GM18502 (cell line): Measurements from ENCODE around the gene ICAM5.
"Not testable (repeated sequence)": the region's sequence is repeated elsewhere in the genome, so short reads cannot be mapped to it uniquely, and the experiment has no call there.

Experiments used
- ATAC-seq: cut with Tn5 transposase; IDR thresholded peaks from one replicate; pipeline ENCODE4 v1.9.1; 2021; ENCODE audit warnings: mild to moderate bottlenecking; ENCODE audit not compliant: unreplicated experiment, poor library complexity

ICAM5 gene, protein sequence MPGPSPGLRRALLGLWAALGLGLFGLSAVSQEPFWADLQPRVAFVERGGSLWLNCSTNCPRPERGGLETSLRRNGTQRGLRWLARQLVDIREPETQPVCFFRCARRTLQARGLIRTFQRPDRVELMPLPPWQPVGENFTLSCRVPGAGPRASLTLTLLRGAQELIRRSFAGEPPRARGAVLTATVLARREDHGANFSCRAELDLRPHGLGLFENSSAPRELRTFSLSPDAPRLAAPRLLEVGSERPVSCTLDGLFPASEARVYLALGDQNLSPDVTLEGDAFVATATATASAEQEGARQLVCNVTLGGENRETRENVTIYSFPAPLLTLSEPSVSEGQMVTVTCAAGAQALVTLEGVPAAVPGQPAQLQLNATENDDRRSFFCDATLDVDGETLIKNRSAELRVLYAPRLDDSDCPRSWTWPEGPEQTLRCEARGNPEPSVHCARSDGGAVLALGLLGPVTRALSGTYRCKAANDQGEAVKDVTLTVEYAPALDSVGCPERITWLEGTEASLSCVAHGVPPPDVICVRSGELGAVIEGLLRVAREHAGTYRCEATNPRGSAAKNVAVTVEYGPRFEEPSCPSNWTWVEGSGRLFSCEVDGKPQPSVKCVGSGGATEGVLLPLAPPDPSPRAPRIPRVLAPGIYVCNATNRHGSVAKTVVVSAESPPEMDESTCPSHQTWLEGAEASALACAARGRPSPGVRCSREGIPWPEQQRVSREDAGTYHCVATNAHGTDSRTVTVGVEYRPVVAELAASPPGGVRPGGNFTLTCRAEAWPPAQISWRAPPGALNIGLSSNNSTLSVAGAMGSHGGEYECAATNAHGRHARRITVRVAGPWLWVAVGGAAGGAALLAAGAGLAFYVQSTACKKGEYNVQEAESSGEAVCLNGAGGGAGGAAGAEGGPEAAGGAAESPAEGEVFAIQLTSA

DNA sequence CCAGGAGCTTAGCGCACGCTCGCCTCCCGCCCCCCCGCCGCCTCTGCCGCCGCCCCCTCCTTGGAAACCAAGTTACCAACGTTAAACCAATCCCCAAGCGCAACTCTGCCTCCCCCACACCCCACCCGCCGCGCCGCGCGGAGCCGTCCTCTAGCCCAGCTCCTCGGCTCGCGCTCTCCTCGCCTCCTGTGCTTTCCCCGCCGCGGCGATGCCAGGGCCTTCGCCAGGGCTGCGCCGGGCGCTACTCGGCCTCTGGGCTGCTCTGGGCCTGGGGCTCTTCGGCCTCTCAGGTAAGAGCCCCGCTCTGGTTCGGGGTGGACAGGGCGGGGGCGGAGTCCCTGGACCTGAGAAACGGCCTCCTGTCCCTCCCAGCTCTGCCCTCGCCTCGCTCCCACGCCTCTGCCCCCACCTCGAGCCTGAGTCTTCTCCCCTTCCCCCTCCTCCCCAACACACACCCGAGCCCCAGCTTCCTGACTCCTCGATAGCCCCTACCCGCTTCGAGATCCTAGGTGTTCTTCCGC lies at the start of gene ICAM5:
Gene ICAM5, plus strand, starts transcription at position 117 of the 521 bp plus-strand sequence. Its CDS starts 92 bp downstream, at position 209.
- ATAC-seq: no peak

DNA sequence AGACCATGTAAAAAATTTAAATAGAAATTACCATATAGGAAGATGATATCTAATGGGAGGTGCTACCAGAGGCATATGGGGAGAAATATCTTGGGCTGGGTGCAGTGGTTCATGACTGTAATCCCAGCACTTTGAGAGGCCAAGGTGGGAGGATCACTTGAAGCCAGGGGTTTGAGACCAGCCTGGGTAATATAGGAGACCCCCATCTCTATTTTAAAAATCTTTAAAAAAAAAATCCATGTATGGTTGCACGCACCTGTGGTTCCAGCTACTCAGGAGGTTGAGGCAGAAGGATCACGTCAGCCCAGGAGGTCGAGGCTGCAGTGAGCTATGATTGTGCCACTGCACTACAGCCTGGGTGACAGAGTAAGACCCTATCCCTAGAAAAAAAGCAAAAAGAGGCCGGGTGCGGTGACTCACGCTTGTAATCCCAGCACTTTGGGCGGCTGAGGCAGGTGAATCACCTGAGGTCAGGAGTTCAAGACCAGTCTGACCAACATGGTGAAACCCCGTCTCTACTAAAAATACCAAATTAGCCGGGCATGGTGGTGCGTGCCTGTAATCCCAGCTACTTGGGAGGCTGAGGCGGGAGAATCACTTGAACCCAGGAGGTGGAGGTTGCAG lies 47.8 kb upstream of the ICAM5 start:
- ATAC-seq: not testable (repeated sequence)

DNA sequence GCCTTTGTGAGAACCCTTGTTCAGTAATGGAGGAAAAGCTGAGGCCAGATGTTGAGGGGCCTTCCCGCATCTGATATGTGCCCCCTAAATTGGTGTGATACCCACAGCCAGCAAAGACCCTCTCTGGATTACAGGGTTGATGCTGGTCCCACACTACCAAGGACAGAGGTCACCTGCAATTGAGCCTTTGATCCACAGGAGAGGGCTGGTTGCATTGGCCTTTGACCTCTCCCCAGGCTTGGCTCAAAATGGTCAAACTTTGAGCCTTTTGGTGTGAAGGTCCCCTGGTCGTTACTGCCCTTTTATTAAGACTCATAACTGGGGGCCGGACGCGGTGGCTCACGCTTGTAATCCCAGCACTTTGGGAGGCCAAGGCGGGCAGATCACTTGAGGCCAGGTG lies 46.1 kb upstream of the ICAM5 start:
- no peak for ATAC-seq

DNA sequence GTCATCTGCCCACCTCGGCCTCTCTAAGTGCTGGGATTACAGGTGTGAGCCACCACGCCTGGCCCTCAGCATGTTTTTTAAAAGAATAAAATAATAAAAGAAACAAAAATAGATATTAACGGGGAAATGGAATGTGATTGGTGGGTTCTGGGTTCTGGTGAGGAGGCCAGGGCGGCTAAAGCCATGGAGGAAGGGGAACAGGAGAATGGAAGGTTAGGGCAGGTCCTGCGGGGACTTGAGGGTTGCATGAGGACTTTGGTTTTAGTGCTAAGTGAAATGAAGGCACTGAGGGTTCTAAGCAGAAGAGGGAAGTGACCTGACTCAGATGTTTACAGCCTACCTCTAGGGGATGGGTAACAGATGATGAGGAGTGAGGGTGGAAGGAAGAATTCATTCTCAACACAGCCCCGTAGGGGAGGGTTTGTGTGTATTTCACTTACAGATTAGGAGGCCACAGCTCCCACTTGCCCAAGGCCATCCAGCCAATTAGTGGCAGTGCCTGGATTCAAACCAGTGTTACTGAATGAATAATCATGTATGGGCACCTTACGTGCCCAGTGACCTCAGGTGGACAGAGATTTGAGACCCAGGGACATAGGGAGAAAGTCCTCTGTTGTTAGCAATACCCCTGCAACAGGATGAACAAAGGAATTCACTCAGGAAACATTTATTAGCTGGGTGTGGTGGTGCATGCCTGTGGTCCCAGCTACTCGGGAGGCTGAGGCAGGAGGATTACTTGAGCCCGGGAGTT lies 44.4 kb upstream of the ICAM5 start:
- no peak for ATAC-seq

DNA sequence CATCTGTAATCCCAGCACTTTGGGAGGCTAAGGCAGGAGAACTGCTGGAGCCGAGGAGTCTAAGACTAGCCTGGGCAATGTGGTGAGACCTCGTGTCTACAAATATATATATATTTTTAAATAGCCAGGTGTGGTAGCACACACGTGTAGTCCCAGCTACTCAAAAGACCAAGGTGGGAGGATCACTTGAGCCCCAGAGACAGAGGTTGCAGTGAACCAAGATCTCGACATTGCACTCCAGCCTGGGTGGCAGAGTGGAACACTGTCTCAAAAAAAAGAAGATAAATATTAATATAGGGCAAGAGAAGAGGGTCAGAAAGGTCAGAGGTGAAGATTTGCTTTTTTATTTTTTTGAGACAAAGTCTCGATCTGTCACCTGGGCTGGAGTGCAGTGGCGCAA lies 43.2 kb upstream of the ICAM5 start:
- ATAC-seq: no peak

DNA sequence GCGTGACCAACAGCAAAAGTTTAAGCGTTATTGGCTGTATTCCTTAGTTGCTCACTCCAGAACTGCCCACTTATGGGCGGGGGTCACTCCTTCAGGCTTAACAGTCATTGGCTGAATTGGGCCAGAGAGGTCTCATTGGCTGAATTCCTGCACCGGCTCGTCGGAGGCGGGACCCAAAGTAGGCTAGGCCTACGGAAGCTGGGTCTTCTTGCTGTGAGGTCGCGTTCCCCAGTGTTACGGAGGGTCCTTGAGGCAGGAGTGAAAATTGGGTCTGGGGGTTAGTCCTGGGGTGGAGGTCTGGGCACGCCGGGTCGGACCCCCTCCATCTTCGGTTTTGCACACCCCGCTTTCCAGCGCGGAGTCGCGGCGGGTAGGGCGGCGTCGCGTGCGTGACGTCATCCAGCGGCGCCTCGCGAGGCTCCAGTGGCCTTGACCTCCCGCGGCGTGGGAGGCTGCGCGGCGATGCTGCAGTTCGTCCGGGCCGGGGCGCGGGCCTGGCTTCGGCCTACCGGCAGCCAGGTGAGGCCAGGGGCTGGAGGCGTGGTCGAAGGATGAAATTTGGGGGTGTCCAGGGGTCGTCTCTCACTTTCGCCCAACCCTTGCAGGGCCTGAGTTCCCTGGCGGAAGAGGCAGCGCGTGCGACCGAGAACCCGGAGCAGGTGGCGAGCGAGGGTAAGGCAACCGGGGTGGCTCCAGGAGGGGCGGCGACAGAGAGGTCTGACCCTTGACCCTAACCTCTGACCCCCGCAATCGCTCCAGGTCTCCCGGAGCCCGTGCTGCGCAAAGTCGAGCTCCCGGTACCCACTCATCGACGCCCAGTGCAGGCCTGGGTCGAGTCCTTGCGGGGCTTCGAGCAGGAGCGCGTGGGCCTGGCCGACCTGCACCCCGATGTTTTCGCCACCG lies 37.7 kb upstream of the ICAM5 start, which contains the start of gene MRPL4:
Gene MRPL4, plus strand, starts transcription at position 423 of the 903 bp plus-strand sequence. Its CDS starts 40 bp downstream, at position 463.
- peak; percentile 88 for ATAC-seq

DNA sequence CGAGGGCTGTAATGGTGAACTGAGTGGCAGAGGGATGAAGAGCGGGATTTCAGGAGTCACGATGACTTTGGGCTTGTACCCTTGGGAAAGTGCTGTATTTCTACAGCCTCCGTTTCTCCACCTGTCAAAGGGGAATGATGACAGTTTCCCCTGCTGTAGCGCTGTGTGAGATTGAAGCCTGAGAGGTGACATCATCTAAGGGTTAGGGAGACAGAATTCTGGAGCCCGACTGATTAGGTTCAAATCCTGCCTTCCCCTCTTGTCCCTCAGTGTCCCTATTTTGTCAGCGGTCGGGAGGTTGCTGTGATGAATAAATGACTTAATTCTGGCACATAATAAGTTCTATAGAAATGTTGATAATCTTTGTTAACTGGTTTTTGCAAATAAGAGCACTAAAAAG lies 37.0 kb upstream of the ICAM5 start:
- ATAC-seq: no peak

DNA sequence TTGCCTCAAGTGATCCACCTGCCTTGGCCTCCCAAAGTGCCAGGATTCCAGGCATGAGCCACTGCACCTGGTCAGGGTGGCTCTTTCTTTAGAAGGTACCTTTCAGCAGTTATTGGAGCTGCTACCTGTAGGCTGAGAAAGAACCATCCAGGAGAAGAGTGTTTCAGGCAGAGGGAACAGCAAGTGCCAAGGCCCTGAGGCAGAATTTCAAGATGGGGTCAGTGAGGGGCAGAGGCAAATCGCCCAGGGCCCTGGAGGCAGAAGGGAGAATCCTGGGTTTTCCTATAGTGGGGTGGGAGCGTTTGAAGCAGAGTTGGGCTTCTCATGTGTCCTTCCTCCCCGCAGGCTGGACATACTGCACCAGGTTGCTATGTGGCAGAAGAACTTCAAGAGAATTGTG lies 35.5 kb upstream of the ICAM5 start:
- ATAC-seq: no peak

DNA sequence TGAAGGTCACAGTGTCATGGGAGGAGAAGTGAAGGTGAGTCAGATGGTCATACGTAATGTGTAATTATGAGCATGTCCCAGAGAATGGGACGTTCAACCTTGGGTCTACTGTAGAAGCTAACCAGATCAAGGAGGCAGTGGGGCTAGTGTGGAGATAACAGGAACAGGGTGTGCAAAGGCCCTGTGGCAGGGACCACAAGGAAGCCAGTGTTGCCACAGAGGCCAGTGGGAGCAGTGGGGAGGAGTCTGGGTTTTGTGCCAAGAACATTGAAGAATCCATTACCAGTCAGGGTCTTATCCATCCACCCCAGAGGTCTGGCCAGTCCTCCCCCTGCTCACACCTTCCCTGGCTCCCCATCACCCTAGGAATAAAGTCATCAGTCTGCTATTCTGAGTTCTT lies 34.4 kb upstream of the ICAM5 start:
- ATAC-seq: no peak

DNA sequence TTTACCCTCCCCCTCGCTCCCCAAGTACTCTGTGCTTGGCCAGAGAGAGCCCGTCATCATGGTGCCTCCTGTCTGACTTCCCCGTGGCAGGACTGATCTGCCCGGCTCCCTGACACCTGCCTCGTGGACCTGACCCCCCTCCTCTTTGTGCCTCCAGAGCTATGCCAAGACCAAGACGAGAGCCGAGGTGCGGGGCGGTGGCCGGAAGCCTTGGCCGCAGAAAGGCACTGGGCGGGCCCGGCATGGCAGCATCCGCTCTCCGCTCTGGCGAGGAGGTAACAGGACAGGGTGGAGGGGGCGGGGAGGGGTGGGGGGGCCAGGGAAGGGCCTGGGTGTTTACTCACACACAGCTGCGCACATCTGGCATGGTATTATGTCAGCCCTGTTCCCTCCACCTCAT lies 33.2 kb upstream of the ICAM5 start:
- ATAC-seq: no peak

DNA sequence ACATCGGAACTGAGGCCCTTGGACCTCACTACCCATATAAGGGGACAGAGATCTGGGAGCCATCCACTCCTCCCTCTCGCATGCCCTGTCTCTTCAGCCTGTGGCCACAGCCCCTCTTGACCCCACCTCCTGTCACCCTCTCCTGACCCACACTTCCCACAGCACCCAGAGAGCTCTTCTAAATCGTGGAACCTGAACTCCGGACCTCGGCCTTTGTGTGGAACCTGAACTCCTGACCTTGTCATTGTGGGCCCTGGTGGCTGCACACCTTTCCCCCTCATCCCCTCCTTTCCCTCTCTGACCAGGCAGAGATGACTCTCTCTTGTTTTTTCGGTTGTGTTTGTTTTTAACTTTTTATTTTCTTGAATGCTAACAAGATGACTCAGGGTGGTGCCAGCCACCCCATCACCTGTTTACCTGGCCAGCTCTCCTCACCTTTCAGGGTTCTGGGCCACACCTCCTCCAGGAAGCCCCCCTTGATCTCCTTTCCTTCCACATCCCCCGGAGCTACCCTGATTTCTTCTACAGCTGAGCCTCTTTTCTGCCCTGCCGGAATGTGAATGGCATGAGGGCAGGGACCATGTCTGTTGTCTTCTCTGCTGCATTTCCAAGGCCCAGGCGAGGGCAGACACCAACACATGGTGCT lies 32.7 kb upstream of the ICAM5 start:
- ATAC-seq: no peak

DNA sequence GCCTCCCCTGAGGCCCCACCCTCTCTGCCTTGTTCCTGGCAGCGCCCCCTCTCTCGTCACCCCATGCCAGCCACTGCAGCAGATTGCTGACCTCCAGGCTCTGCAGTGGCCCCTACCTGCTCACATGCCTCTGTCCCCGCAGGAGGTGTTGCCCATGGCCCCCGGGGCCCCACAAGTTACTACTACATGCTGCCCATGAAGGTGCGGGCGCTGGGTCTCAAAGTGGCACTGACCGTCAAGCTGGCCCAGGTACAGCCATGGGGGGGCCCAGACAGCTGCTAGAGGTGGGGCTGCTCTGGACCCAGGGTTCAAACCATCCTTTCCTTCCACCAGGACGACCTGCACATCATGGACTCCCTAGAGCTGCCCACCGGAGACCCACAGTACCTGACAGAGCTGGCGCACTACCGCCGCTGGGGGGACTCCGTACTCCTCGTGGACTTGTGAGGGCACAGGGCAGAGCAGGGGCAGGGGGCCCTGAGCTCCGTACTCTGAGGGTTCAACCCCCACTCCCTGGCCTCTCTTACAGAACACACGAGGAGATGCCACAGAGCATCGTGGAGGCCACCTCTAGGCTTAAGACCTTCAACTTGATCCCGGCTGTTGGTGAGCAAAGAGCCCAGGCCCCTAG lies 31.6 kb upstream of the ICAM5 start:
- no peak for ATAC-seq

DNA sequence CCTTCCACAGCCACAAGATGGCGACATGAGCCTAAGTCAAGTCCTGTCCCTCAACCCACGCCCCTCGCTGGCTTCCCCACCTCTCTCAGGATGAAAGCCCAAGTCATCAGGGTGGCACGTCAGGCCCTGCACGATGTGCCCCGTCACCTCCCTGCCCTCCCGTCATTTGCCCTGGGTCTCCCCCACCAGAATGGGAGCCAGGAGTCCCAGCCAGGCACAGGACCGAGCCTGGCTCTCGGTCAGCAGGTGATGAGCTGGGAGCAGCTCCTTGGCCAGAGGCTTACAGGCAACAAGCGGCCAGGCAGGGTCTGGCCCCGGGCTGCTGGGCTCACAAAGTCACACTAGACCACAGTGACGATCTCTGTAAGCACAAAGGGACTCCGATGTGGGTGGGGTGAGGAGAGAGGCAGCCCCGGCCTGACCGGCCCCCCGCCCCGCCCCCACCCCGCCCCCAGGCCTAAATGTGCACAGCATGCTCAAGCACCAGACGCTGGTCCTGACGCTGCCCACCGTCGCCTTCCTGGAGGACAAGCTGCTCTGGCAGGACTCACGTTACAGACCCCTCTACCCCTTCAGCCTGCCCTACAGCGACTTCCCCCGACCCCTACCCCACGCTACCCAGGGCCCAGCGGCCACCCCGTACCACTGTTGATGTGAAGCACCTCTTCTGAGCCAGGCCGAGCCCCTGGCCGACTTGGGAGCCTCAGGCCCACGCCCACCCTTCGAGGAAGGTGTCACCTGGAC lies 30.4 kb upstream of the ICAM5 start:
- ATAC-seq: no peak

DNA sequence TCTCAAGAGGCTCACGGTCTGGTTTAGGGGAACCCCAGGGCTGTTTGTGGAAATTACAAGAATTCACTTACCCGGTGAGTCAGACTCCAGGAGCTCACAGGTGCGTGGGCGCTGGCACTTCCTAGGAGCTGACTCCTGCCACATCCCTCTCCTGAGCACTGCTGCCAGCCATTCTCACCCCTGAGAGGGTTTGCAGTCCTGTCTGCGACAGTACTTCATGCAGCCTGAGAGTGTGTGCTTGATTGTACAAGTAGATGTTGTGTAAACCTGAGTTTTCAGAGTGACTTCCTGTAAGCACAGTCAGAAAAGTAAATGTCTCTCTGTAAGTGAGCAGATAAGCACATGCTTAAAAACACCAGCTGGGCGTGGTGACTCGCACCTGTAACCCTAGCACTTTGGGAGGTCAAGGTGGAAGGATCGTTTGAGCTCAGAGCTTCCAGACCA lies 29.6 kb upstream of the ICAM5 start:
- no peak for ATAC-seq

DNA sequence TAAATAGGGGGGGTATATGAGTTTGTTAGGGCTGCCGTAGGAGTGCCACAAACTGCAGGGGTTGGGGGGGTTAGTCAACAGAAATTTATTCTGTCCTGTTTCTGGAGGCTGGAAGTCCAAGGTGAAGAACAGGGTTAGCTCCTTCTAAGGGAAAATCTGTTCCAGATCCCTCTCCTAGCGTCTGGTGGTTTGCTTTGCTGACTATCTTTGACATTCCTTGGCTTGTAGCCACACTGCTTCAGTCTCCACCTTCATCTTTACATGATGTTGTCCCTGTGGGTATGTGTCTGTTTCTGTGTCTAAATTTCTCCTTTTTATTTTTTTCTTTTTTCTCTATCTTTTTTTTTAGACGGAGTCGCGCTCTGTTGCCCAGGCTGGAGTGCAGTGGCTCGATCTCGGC lies 27.0 kb upstream of the ICAM5 start:
- ATAC-seq: no peak

DNA sequence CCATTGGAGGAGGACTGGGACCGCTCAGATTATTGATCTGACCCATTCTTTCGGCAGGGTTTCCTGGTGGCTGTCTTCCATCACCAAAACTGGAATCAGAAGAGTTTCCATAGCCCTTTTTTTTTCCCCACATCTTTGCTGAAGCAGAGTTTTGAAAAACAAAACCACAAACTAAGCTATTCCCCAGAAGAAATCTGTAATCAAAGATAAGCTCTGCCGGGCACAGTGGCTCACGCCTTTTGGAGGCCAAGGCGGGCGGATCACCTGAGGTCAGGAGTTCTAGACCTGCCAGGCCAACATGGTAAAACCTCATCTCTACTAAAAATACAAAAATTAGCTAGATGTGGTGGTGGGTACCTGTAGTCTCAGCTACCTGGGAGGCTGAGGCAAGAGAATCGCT lies 23.0 kb upstream of the ICAM5 start:
- no peak for ATAC-seq

DNA sequence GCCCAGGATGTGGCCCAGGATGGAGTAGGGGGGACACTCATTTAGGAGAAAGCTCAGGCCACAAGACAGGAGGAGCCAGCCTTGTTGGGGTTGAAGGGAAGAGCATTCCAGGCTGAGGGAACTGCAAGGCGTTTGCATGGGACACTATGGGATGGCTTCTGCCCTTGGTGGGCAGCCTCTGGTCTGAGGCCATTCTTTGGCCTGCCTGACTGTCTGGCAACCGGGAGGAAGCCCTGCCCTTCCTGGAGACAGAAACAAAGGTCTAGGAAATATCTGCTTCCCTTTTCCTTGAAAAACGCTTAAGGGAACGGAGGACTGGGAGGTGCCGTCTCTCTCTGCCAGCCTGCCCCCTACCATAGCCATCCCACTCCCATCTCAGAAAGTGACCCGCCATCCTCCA lies 21.7 kb upstream of the ICAM5 start:
- no peak for ATAC-seq
